Measurements from ENCODE around the gene C1QTNF5.

- TF ChIP-seq YY1 (tag by site-specific recombination; IDR thresholded peaks at IDR 0.05), result no peak
- no peak for TF ChIP-seq ZNF184 (tag by site-specific recombination; IDR thresholded peaks at IDR 0.05)
- no peak for TF ChIP-seq MZF1 (tag by site-specific recombination; IDR thresholded peaks at IDR 0.05; ENCODE audit: borderline replicate concordance)
- TF ChIP-seq ZNF488 (tag by site-specific recombination; IDR thresholded peaks at IDR 0.05), result no peak
- no peak for TF ChIP-seq CTCF (tag by site-specific recombination; IDR thresholded peaks at IDR 0.05)
- TF ChIP-seq ZNF449 (tag by site-specific recombination; IDR thresholded peaks at IDR 0.05), result no peak
- no peak for TF ChIP-seq ZNF776 (tag by site-specific recombination; IDR thresholded peaks at IDR 0.05; ENCODE audit: borderline replicate concordance)
- TF ChIP-seq ZNF426 (tag by site-specific recombination; IDR thresholded peaks at IDR 0.05), result no peak
- no peak for TF ChIP-seq HIC1 (tag by site-specific recombination; IDR thresholded peaks at IDR 0.05)
- TF ChIP-seq ZEB2 (tag by site-specific recombination; IDR thresholded peaks at IDR 0.05), result no peak
- no peak for TF ChIP-seq ZNF121 (tag by site-specific recombination; IDR thresholded peaks at IDR 0.05)
Observed at GRCh38 chr11:119347940-119348605, 7.4 kb upstream of the C1QTNF5 start.
